ENCODE data around the gene BST1. TPM values are rescaled to one million over a fixed set of nuclear protein-coding genes. Genes with fewer than 3 reads are reported as not detected.

The BST1 gene
- total RNA-seq, 1 experiment from 2014 or later, result 3.0 TPM

DNA sequence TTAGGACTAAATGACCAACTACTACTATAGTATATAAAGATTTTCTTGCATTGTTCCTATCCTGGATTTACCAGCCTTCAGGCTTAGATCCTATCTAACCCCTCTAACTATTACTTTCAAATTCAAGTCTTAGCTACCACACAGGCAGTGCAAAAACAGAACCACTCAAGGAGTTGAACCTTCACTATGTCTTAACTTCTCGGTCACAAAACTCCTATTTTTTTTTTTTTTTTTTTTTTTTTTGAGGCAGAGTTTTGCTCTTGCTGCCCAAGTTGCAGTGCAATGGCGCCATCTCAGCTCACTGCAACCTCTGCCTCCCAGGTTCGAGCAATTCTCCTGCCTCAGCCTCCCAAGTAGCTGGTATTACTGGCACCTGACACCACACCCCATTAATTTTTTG lies 27.5 kb upstream of the BST1 start:
- POLR2A ChIA-PET, result no interaction called here
- no peak for TF ChIP-seq SIN3A (IDR thresholded peaks at IDR 0.05; ENCODE audit: borderline replicate concordance, insufficient read depth, low read depth, low read length)
- no peak for TF ChIP-seq TCF7L2 (IDR thresholded peaks at IDR 0.05; ENCODE audit: low read depth, low read length)
- TF ChIP-seq, protein P1, sequence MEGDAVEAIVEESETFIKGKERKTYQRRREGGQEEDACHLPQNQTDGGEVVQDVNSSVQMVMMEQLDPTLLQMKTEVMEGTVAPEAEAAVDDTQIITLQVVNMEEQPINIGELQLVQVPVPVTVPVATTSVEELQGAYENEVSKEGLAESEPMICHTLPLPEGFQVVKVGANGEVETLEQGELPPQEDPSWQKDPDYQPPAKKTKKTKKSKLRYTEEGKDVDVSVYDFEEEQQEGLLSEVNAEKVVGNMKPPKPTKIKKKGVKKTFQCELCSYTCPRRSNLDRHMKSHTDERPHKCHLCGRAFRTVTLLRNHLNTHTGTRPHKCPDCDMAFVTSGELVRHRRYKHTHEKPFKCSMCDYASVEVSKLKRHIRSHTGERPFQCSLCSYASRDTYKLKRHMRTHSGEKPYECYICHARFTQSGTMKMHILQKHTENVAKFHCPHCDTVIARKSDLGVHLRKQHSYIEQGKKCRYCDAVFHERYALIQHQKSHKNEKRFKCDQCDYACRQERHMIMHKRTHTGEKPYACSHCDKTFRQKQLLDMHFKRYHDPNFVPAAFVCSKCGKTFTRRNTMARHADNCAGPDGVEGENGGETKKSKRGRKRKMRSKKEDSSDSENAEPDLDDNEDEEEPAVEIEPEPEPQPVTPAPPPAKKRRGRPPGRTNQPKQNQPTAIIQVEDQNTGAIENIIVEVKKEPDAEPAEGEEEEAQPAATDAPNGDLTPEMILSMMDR (IDR thresholded peaks at IDR 0.05), result no peak
- TF ChIP-seq REST (IDR thresholded peaks at IDR 0.05; ENCODE audit: insufficient read depth in 1 of 2, low read depth in 2 of 2, low read length in 1 of 2), result no peak
- no peak for TF ChIP-seq POLR2AphosphoS5 (IDR thresholded peaks at IDR 0.05; ENCODE audit: low read depth, low read length)
- in situ Hi-C loops (cut with HindIII; ENCODE audit: low pct_unique_long_range_greater_than_20kb, low sequenced_read_pairs), result no loop called here

DNA sequence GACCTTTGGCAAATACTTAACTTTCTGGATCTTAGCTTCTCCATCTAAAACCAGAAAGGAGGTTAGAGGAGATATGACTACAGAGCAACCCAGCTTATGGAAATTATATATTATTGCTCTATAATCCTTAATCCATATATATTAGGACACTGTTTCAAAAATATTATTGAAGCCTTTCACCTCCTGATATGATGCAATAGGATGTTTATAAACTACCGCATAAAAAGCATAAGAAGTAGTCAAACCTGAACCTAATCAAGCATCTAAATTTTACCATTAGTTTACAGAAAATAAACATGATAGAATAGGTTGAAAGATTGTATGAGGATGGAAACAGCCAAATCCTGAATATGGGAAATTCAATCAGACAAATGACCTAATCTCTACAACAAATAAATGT lies 26.8 kb upstream of the BST1 start:
- Histone ChIP-seq H3K36me3 (ENCODE audit: control insufficient read depth, insufficient read depth, low read length) (peaks cover 3% of the 10 kb centered on the region; the same call in 1 of the 2 replicates), H3K27me3 (ENCODE audit: control insufficient read depth, insufficient read depth, low read length) (no peaks in the 10 kb centered on the region), H3K9me3 (ENCODE audit: control insufficient read depth, insufficient read depth, low read depth, low read length) (no peaks in the 10 kb centered on the region), H3K4me1 (ENCODE audit: control insufficient read depth, insufficient read depth, low read length) (peaks cover 13% of the 10 kb centered on the region; the same call in 1 of the 2 replicates), H3K4me3 (ENCODE audit: low read depth in 2 of 2, low read length in 2 of 2) (no peak overlapping the region), H3K27ac (ENCODE audit: low read length) (no peak overlapping the region; the same call in 1 of the 2 replicates)
- BruUV-seq (replicated peaks), result no TSS peak
- POLR2A ChIA-PET, result interaction anchor here (0.7 kb wide), 1 partner anchor 40 kb away, joined by 3 read pairs; no protein-coding TSS in a partner anchor
- in situ Hi-C loops (cut with HindIII; ENCODE audit: low pct_unique_long_range_greater_than_20kb, low sequenced_read_pairs), result no loop called here
- ATAC-seq (no peak), DNase-seq (ENCODE audit: low read depth, low spot score) (no peak)
- TF ChIP-seq, protein P1 (IDR thresholded peaks at IDR 0.05), result no peak
- TF ChIP-seq POLR2AphosphoS5 (IDR thresholded peaks at IDR 0.05; ENCODE audit: low read depth, low read length) (no peak), TCF7L2 (IDR thresholded peaks at IDR 0.05; ENCODE audit: low read depth, low read length) (no peak), SIN3A (IDR thresholded peaks at IDR 0.05; ENCODE audit: borderline replicate concordance, insufficient read depth, low read depth, low read length) (no peak), REST (IDR thresholded peaks at IDR 0.05; ENCODE audit: insufficient read depth in 1 of 2, low read depth in 2 of 2, low read length in 1 of 2) (no peak)
- intact Hi-C loops (cut with micrococcal nuclease; ENCODE audit: unreplicated experiment), result no loop called here
- CTCF ChIA-PET, result no interaction called here

More for the DNA sequence above, 27.5 kb upstream of the BST1 start:
- Histone ChIP-seq H3K4me3 (ENCODE audit: low read depth in 2 of 2, low read length in 2 of 2) (no peak overlapping the region), H3K4me1 (ENCODE audit: control insufficient read depth, insufficient read depth, low read length) (peaks cover 13% of the 10 kb centered on the region; the same call in 1 of the 2 replicates), H3K27ac (ENCODE audit: low read length) (no peak overlapping the region), H3K9me3 (ENCODE audit: control insufficient read depth, insufficient read depth, low read depth, low read length) (no peaks in the 10 kb centered on the region), H3K27me3 (ENCODE audit: control insufficient read depth, insufficient read depth, low read length) (no peaks in the 10 kb centered on the region), H3K36me3 (ENCODE audit: control insufficient read depth, insufficient read depth, low read length) (no peaks in the 10 kb centered on the region)
- intact Hi-C loops (cut with micrococcal nuclease; ENCODE audit: unreplicated experiment), result no loop called here
- CTCF ChIA-PET, result no interaction called here
- ATAC-seq, result no peak
- no peak for DNase-seq (ENCODE audit: low read depth, low spot score)
- no TSS peak for BruUV-seq (replicated peaks)
